ENCODE measurements around the gene THUMPD2.
"Not testable (repeated sequence)": the region's sequence is repeated elsewhere in the genome, so short reads cannot be mapped to it uniquely, and the experiment has no call there.

The THUMPD2 gene

GRCh38 chr2:39743269-39743776, 35.7 kb downstream of the THUMPD2 start:
- DNase-seq: no peak

- no peak for DNase-seq
Measured at GRCh38 chr2:39741871-39742270, 37.2 kb downstream of the THUMPD2 start.

- DNase-seq: no peak
Measured at GRCh38 chr2:39739386-39739785, 39.7 kb downstream of the THUMPD2 start.

DNA sequence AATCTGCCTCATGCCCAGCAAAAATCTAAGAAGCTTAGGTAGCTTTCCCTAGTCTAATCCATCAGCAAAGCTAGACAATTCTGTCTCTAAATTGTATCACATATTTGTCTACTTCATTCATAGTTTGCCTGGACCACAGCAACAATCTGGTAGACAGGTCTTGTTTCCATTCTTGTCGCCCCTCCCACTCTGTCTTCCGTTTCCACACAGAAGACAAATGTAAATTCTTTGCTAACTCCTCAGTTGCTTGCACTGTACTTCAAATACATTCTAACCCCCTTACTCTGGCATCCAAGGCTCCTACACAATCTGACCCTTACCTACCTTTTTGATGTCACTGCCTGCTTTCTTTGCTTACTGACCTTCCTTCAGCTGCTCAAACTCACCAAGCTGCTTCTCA, 40.1 kb downstream of the THUMPD2 start:
- no peak for DNase-seq

GRCh38 chr2:39737661-39738060, 41.4 kb downstream of the THUMPD2 start:
- no peak for DNase-seq

DNA sequence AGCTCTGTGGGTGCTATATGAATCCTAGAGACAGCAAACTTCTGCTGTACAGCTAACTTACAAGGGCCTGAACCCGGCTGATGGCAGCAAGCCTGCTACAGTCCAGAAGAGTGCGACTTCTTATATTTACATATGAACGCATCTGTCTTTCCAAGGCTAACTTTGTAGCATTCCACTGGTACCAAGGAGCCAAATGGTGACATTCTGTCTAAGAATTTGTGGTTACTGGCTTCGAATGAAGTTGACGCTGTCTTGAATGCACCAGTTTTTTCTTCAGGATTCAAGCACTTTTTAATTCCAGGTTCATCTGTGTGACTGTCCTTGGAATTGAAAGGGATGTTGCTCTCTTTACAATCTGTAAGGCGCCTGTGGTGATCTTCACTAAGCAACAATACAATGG, 42.4 kb downstream of the THUMPD2 start:
- DNase-seq: no peak

- no peak for DNase-seq
Measured at GRCh38 chr2:39735648-39736047, 43.4 kb downstream of the THUMPD2 start.

- no peak for DNase-seq
Measured at GRCh38 chr2:39734445-39734844, 44.6 kb downstream of the THUMPD2 start.

- DNase-seq: no peak
Measured at GRCh38 chr2:39733070-39733674, 45.9 kb downstream of the THUMPD2 start.

DNA sequence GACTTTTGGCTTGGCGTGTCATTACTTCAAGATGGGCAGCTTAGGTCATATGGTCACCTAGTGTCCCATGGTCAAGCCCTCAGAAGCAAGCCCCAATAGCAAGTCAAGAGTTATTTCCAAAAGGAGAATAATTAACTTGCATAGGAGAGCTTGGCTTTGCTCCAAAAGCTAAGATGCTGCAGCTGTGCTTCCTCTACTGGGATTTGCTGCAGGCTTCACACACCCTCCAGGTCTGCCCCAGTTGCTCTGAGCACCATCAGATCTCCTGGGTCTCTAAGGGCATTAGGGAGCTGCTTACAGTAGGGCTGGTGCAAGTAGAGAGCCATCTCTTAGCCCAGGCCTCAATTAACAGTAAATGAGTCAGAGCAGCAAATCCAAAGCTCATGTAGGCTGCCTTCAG, 46.6 kb downstream of the THUMPD2 start:
- no peak for DNase-seq

- no peak for DNase-seq
Measured at GRCh38 chr2:39731546-39731945, 47.5 kb downstream of the THUMPD2 start.

- no peak for DNase-seq
Measured at GRCh38 chr2:39730685-39731302, 48.3 kb downstream of the THUMPD2 start.

GRCh38 chr2:39730276-39730675, 48.8 kb downstream of the THUMPD2 start:
- DNase-seq: no peak

- no peak for DNase-seq
Measured at GRCh38 chr2:39728941-39729351, 50.1 kb downstream of the THUMPD2 start.

GRCh38 chr2:39728085-39728484, 51.0 kb downstream of the THUMPD2 start:
- not testable (repeated sequence) for DNase-seq

DNA sequence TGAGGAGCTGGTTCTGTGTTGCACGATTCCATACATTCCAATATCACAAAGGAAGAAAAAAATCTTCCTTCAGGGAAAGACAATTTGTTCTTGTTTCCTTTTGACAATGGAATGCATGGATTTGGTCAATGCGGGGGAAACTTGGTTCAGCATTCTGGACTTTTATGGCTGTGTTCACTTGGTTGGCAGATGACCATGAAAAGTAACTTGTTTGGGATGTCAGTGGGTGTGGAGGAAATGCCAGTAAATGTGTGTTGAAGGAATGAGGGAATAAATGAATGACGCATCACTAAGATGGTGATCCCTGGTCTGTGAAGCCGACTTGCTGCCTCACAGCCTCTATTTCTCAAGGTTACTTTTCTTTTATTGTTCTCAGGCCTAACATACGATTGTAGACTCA, 53.7 kb downstream of the THUMPD2 start:
- no peak for DNase-seq

DNA sequence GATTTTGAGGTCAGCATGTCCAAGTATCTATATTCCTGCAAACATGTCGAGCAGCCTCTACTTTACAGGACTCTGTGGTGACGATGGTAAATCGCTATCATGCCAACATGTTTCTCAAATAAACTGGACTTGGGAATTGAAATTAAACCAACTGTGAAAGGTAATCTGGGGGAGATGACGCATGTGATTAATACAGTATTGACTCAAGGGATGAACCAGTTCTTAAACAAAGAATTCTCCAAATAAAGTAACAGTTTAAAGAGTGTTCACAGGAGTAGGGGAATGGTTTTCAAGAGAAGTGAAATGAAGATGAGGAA, 54.3 kb downstream of the THUMPD2 start:
- no peak for DNase-seq

DNA sequence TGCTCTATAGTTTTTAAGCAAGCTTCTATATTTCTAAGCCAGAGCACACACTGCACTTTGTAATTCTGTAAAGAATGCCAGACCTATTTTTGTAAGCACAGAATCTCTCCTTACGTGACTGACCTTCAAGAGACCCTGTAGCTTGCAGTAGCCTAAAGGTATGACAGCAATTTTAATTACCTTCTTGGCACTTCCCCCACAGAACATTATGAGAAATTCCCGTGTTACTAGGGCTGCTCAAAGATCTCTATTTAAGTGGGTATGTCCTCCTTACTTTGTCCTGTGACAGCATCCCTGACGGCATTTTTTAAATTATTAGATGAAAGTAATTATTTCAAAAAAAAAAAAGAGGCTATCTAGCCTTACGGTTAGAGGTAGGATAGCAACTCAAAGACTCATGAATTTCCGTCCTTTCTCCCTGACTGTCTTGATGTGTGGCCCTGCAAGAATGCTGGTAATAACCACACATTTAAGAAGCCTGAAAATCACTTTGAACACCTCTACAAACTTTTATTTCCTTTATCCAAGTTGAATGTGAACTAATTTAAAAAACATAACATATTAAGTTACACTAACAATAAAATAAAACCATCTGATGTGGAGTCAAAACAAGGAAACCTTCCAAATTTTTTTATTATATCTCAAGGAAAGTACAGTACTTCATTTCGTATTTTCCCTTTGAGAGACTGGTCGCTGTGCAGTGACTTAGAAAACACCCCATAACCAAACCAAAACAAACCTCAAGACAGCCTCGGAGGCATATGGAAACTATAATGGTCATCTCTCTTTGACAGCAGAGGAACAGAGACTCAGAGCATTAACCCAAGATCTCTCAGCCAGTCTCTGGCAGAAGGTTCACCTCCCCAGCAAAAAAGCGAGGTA, 54.9 kb downstream of the THUMPD2 start:
- DNase-seq: no peak

GRCh38 chr2:39723497-39723896, 55.6 kb downstream of the THUMPD2 start:
- no peak for DNase-seq

GRCh38 chr2:39720970-39721369, 58.1 kb downstream of the THUMPD2 start:
- no peak for DNase-seq

GRCh38 chr2:39719317-39719716, 59.7 kb downstream of the THUMPD2 start:
- DNase-seq: no peak

DNA sequence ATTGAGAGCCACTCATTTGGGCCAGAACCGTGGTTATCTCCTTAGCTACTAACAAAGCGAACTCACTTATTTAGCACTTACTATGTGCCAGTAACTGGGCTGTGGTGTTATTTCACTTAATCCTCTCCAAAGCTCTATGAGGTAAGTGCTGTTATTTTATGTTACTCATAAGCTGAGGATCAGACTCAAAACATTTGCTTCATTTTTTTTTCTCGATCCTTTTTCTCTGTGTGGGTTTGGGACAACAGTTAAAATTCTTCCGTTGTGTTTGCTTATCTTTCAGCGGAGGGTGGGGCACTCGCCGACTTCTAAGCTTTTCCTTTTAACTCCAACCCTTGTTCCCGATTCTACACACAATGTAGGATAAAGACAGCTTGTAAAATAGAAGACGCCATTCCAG, 60.6 kb downstream of the THUMPD2 start:
- DNase-seq: no peak

- DNase-seq: no peak
Measured at GRCh38 chr2:39717067-39717466, 62.0 kb downstream of the THUMPD2 start.

GRCh38 chr2:39715822-39716221, 63.2 kb downstream of the THUMPD2 start:
- no peak for DNase-seq
